Measurements from ENCODE around the gene ATP5F1D. TPM values are rescaled to one million over a fixed set of nuclear protein-coding genes. Genes with fewer than 3 reads are reported as not detected.

Gene ATP5F1D
- total and polyA plus RNA-seq, 2 of the 8 experiments (the other 6 are each of a cell fraction or from before 2014, with no cell fraction given), result 174 to 249 TPM

- TF ChIP-seq, protein P1, sequence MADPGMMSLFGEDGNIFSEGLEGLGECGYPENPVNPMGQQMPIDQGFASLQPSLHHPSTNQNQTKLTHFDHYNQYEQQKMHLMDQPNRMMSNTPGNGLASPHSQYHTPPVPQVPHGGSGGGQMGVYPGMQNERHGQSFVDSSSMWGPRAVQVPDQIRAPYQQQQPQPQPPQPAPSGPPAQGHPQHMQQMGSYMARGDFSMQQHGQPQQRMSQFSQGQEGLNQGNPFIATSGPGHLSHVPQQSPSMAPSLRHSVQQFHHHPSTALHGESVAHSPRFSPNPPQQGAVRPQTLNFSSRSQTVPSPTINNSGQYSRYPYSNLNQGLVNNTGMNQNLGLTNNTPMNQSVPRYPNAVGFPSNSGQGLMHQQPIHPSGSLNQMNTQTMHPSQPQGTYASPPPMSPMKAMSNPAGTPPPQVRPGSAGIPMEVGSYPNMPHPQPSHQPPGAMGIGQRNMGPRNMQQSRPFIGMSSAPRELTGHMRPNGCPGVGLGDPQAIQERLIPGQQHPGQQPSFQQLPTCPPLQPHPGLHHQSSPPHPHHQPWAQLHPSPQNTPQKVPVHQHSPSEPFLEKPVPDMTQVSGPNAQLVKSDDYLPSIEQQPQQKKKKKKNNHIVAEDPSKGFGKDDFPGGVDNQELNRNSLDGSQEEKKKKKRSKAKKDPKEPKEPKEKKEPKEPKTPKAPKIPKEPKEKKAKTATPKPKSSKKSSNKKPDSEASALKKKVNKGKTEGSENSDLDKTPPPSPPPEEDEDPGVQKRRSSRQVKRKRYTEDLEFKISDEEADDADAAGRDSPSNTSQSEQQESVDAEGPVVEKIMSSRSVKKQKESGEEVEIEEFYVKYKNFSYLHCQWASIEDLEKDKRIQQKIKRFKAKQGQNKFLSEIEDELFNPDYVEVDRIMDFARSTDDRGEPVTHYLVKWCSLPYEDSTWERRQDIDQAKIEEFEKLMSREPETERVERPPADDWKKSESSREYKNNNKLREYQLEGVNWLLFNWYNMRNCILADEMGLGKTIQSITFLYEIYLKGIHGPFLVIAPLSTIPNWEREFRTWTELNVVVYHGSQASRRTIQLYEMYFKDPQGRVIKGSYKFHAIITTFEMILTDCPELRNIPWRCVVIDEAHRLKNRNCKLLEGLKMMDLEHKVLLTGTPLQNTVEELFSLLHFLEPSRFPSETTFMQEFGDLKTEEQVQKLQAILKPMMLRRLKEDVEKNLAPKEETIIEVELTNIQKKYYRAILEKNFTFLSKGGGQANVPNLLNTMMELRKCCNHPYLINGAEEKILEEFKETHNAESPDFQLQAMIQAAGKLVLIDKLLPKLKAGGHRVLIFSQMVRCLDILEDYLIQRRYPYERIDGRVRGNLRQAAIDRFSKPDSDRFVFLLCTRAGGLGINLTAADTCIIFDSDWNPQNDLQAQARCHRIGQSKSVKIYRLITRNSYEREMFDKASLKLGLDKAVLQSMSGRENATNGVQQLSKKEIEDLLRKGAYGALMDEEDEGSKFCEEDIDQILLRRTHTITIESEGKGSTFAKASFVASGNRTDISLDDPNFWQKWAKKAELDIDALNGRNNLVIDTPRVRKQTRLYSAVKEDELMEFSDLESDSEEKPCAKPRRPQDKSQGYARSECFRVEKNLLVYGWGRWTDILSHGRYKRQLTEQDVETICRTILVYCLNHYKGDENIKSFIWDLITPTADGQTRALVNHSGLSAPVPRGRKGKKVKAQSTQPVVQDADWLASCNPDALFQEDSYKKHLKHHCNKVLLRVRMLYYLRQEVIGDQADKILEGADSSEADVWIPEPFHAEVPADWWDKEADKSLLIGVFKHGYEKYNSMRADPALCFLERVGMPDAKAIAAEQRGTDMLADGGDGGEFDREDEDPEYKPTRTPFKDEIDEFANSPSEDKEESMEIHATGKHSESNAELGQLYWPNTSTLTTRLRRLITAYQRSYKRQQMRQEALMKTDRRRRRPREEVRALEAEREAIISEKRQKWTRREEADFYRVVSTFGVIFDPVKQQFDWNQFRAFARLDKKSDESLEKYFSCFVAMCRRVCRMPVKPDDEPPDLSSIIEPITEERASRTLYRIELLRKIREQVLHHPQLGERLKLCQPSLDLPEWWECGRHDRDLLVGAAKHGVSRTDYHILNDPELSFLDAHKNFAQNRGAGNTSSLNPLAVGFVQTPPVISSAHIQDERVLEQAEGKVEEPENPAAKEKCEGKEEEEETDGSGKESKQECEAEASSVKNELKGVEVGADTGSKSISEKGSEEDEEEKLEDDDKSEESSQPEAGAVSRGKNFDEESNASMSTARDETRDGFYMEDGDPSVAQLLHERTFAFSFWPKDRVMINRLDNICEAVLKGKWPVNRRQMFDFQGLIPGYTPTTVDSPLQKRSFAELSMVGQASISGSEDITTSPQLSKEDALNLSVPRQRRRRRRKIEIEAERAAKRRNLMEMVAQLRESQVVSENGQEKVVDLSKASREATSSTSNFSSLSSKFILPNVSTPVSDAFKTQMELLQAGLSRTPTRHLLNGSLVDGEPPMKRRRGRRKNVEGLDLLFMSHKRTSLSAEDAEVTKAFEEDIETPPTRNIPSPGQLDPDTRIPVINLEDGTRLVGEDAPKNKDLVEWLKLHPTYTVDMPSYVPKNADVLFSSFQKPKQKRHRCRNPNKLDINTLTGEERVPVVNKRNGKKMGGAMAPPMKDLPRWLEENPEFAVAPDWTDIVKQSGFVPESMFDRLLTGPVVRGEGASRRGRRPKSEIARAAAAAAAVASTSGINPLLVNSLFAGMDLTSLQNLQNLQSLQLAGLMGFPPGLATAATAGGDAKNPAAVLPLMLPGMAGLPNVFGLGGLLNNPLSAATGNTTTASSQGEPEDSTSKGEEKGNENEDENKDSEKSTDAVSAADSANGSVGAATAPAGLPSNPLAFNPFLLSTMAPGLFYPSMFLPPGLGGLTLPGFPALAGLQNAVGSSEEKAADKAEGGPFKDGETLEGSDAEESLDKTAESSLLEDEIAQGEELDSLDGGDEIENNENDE (IDR thresholded peaks at IDR 0.05; ENCODE audit: insufficient replicate concordance, low read length), result no peak
- peak; percentile 93 for TF ChIP-seq SIX5 (IDR thresholded peaks at IDR 0.05; ENCODE audit: low read depth, low read length)
- no peak for TF ChIP-seq RXRA (IDR thresholded peaks at IDR 0.05; ENCODE audit: insufficient read depth, low read depth, low read length)
- TF ChIP-seq CTBP2 (IDR thresholded peaks at IDR 0.05; ENCODE audit: borderline replicate concordance, insufficient read depth, insufficient read length, low read length), result no peak
- TF ChIP-seq FOSL1 (IDR thresholded peaks at IDR 0.05; ENCODE audit: insufficient read depth, low read depth, low read length), result no peak
- TF ChIP-seq EGR1 (IDR thresholded peaks at IDR 0.05; ENCODE audit: borderline replicate concordance, low read depth, low read length), result no peak
- TF ChIP-seq SAP30 (IDR thresholded peaks at IDR 0.05; ENCODE audit: insufficient read depth, insufficient replicate concordance, low read length), result no peak
- no peak for TF ChIP-seq RBBP5 (IDR thresholded peaks at IDR 0.05; ENCODE audit: borderline replicate concordance, low read depth, low read length)
- no peak for TF ChIP-seq POU5F1 (IDR thresholded peaks at IDR 0.05; ENCODE audit: low read depth, low read length)
- TF ChIP-seq POLR2AphosphoS5 (IDR thresholded peaks at IDR 0.05; ENCODE audit: low read depth, low read length), result no peak
These were observed at the start of gene ATP5F1D (continued) for GRCh38 chr19:1241417-1242095.

All from H1 (cell line).